ENCODE measurements around the gene ZSCAN22. TPM values are rescaled to one million over a fixed set of nuclear protein-coding genes. Genes with fewer than 3 reads are reported as not detected.

The ZSCAN22 gene
- total RNA-seq, 1 experiment from 2014 or later, result 3.2 TPM

DNA sequence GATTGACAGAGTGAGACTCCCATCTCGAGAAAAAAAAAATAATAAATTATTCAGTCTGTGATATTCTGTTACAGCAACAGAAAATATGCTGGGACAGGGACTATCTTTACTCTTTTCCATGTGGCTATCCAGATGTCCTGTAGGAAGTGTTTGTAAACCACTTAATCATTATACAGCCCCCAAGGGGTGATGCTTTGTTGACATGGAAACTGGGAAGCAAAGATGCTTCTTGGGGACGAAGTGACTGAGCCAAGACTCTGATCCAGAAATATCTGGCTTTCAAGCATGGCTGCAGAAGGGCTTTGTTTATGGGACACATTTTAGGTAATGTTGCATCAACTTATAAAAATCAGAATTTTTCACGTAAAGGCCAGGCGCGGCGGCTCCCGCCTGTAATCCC, 42.6 kb upstream of the ZSCAN22 start:
- Mint-ChIP-seq H3K9me3 (no peaks in the 10 kb centered on the region), H3K27ac (no peak overlapping the region), H3K4me3 (no peak overlapping the region), H3K36me3 (peaks cover 50% of the 10 kb centered on the region), H3K27me3 (ENCODE audit: low read depth) (no peaks in the 10 kb centered on the region), H3K4me1 (peaks cover 20% of the 10 kb centered on the region)
- no peak for ATAC-seq
- POLR2A ChIA-PET, result no interaction called here
- CTCF ChIA-PET, result no interaction called here
- no peak for DNase-seq (ENCODE audit: low spot score)
- no peak for TF ChIP-seq SMAD4 (CRISPR knock-in tag; IDR thresholded peaks at IDR 0.05)
- no peak for TF ChIP-seq JAZF1 (CRISPR knock-in tag; IDR thresholded peaks at IDR 0.05)
- no peak for TF ChIP-seq ATF3 (CRISPR knock-in tag; conservative IDR thresholded peaks at IDR 0.05)
- no peak for TF ChIP-seq NR2C2 (CRISPR knock-in tag; IDR thresholded peaks at IDR 0.05)
- TF ChIP-seq MYBL2 (CRISPR knock-in tag; IDR thresholded peaks at IDR 0.05), result no peak
- TF ChIP-seq ATF6 (CRISPR knock-in tag; IDR thresholded peaks at IDR 0.05), result no peak
- TF ChIP-seq, protein P1, sequence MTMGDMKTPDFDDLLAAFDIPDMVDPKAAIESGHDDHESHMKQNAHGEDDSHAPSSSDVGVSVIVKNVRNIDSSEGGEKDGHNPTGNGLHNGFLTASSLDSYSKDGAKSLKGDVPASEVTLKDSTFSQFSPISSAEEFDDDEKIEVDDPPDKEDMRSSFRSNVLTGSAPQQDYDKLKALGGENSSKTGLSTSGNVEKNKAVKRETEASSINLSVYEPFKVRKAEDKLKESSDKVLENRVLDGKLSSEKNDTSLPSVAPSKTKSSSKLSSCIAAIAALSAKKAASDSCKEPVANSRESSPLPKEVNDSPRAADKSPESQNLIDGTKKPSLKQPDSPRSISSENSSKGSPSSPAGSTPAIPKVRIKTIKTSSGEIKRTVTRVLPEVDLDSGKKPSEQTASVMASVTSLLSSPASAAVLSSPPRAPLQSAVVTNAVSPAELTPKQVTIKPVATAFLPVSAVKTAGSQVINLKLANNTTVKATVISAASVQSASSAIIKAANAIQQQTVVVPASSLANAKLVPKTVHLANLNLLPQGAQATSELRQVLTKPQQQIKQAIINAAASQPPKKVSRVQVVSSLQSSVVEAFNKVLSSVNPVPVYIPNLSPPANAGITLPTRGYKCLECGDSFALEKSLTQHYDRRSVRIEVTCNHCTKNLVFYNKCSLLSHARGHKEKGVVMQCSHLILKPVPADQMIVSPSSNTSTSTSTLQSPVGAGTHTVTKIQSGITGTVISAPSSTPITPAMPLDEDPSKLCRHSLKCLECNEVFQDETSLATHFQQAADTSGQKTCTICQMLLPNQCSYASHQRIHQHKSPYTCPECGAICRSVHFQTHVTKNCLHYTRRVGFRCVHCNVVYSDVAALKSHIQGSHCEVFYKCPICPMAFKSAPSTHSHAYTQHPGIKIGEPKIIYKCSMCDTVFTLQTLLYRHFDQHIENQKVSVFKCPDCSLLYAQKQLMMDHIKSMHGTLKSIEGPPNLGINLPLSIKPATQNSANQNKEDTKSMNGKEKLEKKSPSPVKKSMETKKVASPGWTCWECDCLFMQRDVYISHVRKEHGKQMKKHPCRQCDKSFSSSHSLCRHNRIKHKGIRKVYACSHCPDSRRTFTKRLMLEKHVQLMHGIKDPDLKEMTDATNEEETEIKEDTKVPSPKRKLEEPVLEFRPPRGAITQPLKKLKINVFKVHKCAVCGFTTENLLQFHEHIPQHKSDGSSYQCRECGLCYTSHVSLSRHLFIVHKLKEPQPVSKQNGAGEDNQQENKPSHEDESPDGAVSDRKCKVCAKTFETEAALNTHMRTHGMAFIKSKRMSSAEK (CRISPR knock-in tag; IDR thresholded peaks at IDR 0.05; ENCODE audit: borderline replicate concordance), result no peak
- TF ChIP-seq ZNF121 (CRISPR knock-in tag; IDR thresholded peaks at IDR 0.05), result no peak
- no peak for TF ChIP-seq ZNF671 (CRISPR knock-in tag; IDR thresholded peaks at IDR 0.05)
- no peak for TF ChIP-seq NFE2L1 (CRISPR knock-in tag; IDR thresholded peaks at IDR 0.05)
- TF ChIP-seq NR3C1 (CRISPR knock-in tag; conservative IDR thresholded peaks at IDR 0.05; ENCODE audit: low read depth), result no peak
- no peak for TF ChIP-seq FOXP4 (CRISPR knock-in tag; IDR thresholded peaks at IDR 0.05)
- TF ChIP-seq ZNF317 (CRISPR knock-in tag; IDR thresholded peaks at IDR 0.05; ENCODE audit: borderline replicate concordance, low read depth), result no peak
- TF ChIP-seq ZNF512 (CRISPR knock-in tag; IDR thresholded peaks at IDR 0.05; ENCODE audit: borderline replicate concordance), result no peak
- TF ChIP-seq HMGA2 (CRISPR knock-in tag; IDR thresholded peaks at IDR 0.05), result no peak
- TF ChIP-seq E2F5 (CRISPR knock-in tag; IDR thresholded peaks at IDR 0.05), result no peak
